ENCODE data around the gene KRTAP13-4. TPM values are rescaled to one million over a fixed set of nuclear protein-coding genes. Genes with fewer than 3 reads are reported as not detected.
A peak's percentile ranks its signal among the peaks of the same experiment; 100 is the strongest.

Gene KRTAP13-4
- not detected for total RNA-seq
- long read RNA-seq, donor 1: 0 reads
- long read RNA-seq, donor 2: 0 reads

- Histone ChIP-seq H3K9me3 (no peaks in the 10 kb centered on the region), H3K4me1 (ENCODE audit: low read depth) (no peaks in the 10 kb centered on the region), H3K36me3 (ENCODE audit: low read depth) (no peaks in the 10 kb centered on the region), H3K4me3 (no peak within 1 kb of the TSS)
- no peak for ATAC-seq
- intact Hi-C loops (cut with DNase I, micrococcal nuclease): no loop called here
- DNase-seq: no peak
- no peak for TF ChIP-seq CTCF (IDR thresholded peaks at IDR 0.05)
Measured at GRCh38 chr21:30430170-30430655, at the start of gene KRTAP13-4. Gene KRTAP13-4, plus strand, starts transcription at chr21:30430220. Its CDS starts 56 bp downstream, at chr21:30430276.

- Histone ChIP-seq H3K9me3 (no peaks in the 10 kb centered on the region), H3K4me1 (ENCODE audit: low read depth) (no peaks in the 10 kb centered on the region), H3K36me3 (ENCODE audit: low read depth) (no peaks in the 10 kb centered on the region), H3K4me3 (no peak overlapping the region)
- intact Hi-C loops (cut with DNase I, micrococcal nuclease): no loop called here
- TF ChIP-seq CTCF (IDR thresholded peaks at IDR 0.05): no peak
- no peak for DNase-seq
- no peak for ATAC-seq
Measured at GRCh38 chr21:30382201-30382600, 47.8 kb upstream of the KRTAP13-4 start.

- no peak for TF ChIP-seq CTCF (IDR thresholded peaks at IDR 0.05)
- intact Hi-C loops (cut with DNase I, micrococcal nuclease): no loop called here
- DNase-seq (no peak), ATAC-seq (no peak)
- Histone ChIP-seq H3K36me3 (ENCODE audit: low read depth) (no peaks in the 10 kb centered on the region), H3K4me3 (no peak overlapping the region), H3K4me1 (ENCODE audit: low read depth) (no peaks in the 10 kb centered on the region), H3K9me3 (no peaks in the 10 kb centered on the region)
Measured at GRCh38 chr21:30391492-30392025, 38.5 kb upstream of the KRTAP13-4 start.

GRCh38 chr21:30395731-30396130 is 34.3 kb upstream of the KRTAP13-4 start, which contains the start of gene KRTAP13-1:
Gene KRTAP13-1, plus strand, starts transcription at chr21:30396031. Its CDS starts 56 bp downstream, at chr21:30396087.
- ATAC-seq (no peak), DNase-seq (no peak)
- no peaks in the 10 kb centered on the region for H3K9me3 ChIP-seq
- H3K4me1 ChIP-seq (ENCODE audit: low read depth): no peaks in the 10 kb centered on the region
- no peaks in the 10 kb centered on the region for H3K36me3 ChIP-seq (ENCODE audit: low read depth)
- no peak within 1 kb of the TSS for H3K4me3 ChIP-seq
- no peak for TF ChIP-seq CTCF (IDR thresholded peaks at IDR 0.05)
- intact Hi-C loops (cut with DNase I, micrococcal nuclease): no loop called here

- TF ChIP-seq CTCF (IDR thresholded peaks at IDR 0.05): peak; percentile 13
- intact Hi-C loops (cut with DNase I, micrococcal nuclease): no loop called here
- H3K4me3 ChIP-seq: no peak overlapping the region
- ATAC-seq: peak; percentile 100
- no peaks in the 10 kb centered on the region for H3K9me3 ChIP-seq
- no peaks in the 10 kb centered on the region for H3K4me1 ChIP-seq (ENCODE audit: low read depth)
- DNase-seq: peak; percentile 43 to 57 (median 56)
- no peaks in the 10 kb centered on the region for H3K36me3 ChIP-seq (ENCODE audit: low read depth)
Measured at GRCh38 chr21:30408782-30409494, 21.1 kb upstream of the KRTAP13-4 start.

Measured in mucosa of descending colon (tissue), 3 donors.